SJSA1 (cell line): ENCODE results near the gene RIPK4. TPM values are rescaled to one million over a fixed set of nuclear protein-coding genes. Genes with fewer than 3 reads are reported as not detected.

Source experiments
- DNase-seq, 2 experiments: peaks; one replicate each; pipeline ENCODE4 v3.0.0-alpha.2; 2015 to 2020; ENCODE audit warnings: low spot score in 2 of 2, low read depth in 1 of 2
- H3K27ac ChIP-seq: fragments of 250-450 bp; sonication (Bioruptor Pico); 2 replicates; pipeline ENCODE4 v1.5.1; 2020; ENCODE audit warnings: mild to moderate bottlenecking, moderate library complexity
- H3K27me3 ChIP-seq: fragments of 250-450 bp; sonication (Bioruptor Pico); replicated peaks from 2 replicates; pipeline ENCODE4 v1.5.1; 2020; ENCODE audit warnings: mild to moderate bottlenecking, moderate library complexity
- H3K36me3 ChIP-seq: fragments of 250-450 bp; sonication (Bioruptor Pico); 2 replicates; pipeline ENCODE4 v1.5.1; 2020; ENCODE audit warnings: mild to moderate bottlenecking
- H3K4me1 ChIP-seq: fragments of 250-450 bp; sonication (Bioruptor Pico); replicated peaks from 2 replicates; pipeline ENCODE4 v1.6.1; 2021; ENCODE audit warnings: mild to moderate bottlenecking
- H3K4me3 ChIP-seq: fragments of 250-450 bp; sonication (Bioruptor Pico); 2 replicates; pipeline ENCODE4 v1.5.1; 2020; ENCODE audit warnings: mild to moderate bottlenecking
- H3K9me3 ChIP-seq: fragments of 250-450 bp; sonication (Bioruptor Pico); replicated peaks from 2 replicates; pipeline ENCODE4 v1.5.1; 2020; ENCODE audit warnings: mild to moderate bottlenecking
- total RNA-seq: library from RNA; depleted of rRNA; stranded (reverse); fragments of >200 nt; shearing (Covaris generic); gene quantifications from 2 replicates; pipeline ENCODE4 v1.2.3, GENCODE V29; 2014

RIPK4 gene
- total RNA-seq, 1 experiment from 2014 or later = 0.47 TPM

DNA sequence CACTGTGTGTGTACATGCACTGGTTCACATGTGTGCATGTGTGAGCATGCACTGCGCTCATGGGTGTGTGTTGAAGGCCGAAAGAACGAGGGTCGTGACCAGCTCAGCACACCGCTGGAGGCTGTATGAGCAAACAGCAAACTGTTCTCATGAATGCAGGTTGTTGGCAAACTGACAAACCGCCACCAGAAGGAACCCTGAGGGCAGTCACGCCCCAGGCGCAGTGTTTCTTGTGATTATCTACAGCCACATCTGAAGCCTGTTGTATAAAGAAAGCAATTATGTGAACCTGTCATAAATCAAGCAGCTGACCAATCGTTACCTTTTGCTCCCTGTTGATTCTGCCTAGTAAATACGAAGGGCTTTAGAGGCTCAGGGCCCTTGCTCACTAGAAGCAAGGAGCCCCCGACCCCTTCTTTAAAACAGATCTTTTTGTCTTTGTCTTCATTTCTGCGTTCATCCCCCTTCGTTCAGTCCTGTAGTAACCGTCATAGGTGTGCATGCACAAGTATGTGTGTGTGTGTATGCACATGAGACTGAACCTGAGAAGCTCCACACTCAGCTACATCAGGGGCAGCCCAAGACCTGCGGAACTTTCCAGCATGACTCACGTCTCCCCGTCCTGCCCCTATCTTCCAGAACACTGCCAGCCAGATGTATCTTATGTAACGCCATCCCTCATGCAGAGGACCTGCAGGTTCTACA, 16.8 kb upstream of the RIPK4 start:
- Histone ChIP-seq H3K9me3 (no peaks in the 10 kb centered on the region), H3K27ac (no peak overlapping the region), H3K36me3 (no peaks in the 10 kb centered on the region), H3K4me3 (no peak overlapping the region), H3K4me1 (peaks cover 24% of the 10 kb centered on the region), H3K27me3 (peaks cover 2% of the 10 kb centered on the region; the same call in 1 of the 2 replicates)
- DNase-seq = peak; percentile 72 to 88

DNA sequence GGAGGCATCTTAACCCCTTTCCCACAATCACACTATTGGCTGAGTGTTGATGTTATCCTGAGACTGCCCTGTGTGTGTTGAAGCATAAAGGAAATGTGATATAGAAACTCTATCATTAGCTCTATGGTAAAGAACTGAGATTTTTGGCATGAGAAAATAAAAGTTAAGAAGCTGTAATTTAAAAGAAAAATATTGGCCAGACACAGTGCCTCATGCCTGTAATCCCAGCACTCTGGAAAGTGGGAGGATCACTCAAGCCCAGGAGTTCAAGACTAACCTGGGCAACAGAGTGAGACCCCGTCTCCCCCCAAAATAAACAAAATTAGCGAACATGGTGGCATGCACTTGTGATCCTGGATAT, 14.2 kb upstream of the RIPK4 start:
- H3K9me3 ChIP-seq = no peaks in the 10 kb centered on the region
- no peak overlapping the region for H3K4me3 ChIP-seq
- peaks cover 19% of the 10 kb centered on the region for H3K4me1 ChIP-seq
- DNase-seq = no peak
- H3K36me3 ChIP-seq = no peaks in the 10 kb centered on the region
- no peak overlapping the region for H3K27ac ChIP-seq
- peaks cover 2% of the 10 kb centered on the region; the same call in 1 of the 2 replicates for H3K27me3 ChIP-seq

DNA sequence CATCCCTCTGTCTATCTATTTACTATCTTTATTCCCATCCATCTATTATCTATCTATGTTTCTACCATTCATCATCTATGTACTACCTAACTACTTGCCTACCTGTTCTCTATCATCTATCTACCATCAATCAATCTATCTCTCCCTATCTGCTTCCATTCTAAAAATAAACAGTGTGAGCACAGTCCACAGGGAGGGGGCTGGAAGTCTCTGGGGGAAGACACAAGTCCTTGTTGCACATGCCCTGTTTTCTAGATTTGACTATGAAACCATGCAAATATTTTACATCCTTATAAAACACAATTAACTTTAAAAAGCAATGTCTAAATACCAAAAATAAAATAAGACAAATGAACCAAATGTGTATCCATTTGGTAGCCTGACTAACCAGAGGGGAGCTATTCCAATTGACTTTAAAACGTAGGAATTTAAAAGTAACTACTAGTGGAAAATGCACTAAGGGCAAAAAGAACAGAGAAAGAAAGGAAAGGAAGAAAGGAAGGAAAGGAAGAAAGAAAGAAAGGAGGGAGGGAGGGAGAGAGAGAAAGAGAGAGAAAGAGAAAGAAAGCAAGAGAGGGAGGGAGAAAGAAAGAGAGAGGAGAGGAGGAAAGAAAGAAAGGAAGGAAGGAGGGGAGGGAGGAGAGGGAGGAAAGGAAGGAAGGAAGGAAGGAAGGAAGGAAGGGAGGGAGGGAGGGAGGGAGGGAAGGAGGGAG, 13.6 kb upstream of the RIPK4 start:
- Histone ChIP-seq H3K36me3 (no peaks in the 10 kb centered on the region), H3K9me3 (no peaks in the 10 kb centered on the region), H3K4me1 (peaks cover 19% of the 10 kb centered on the region), H3K27ac (no peak overlapping the region), H3K4me3 (no peak overlapping the region), H3K27me3 (peaks cover 2% of the 10 kb centered on the region; the same call in 1 of the 2 replicates)
- no peak for DNase-seq

DNA sequence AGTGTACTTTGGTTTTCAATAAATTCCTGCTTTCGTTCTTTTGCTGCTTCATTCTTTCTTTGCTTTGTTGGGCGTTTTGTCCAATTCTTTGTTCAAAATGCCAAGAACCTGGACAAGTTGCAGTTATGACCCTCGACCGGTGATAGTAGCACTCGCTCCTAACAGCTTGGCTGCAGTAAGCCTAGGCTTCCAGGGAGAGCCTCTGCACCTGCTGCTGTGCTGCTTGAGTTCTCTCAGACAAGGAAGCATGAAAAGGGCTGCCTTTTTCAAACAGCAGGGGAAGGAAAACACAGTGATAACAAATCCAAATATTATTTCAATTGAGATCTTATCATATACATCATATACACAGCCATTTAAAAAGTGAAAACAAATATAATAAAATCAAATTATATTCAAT, 12.8 kb upstream of the RIPK4 start:
- no peak overlapping the region for H3K27ac ChIP-seq
- H3K4me1 ChIP-seq = peaks cover 19% of the 10 kb centered on the region
- H3K9me3 ChIP-seq = no peaks in the 10 kb centered on the region
- no peaks in the 10 kb centered on the region for H3K36me3 ChIP-seq
- DNase-seq = no peak
- peaks cover 2% of the 10 kb centered on the region; the same call in 1 of the 2 replicates for H3K27me3 ChIP-seq
- no peak overlapping the region for H3K4me3 ChIP-seq

DNA sequence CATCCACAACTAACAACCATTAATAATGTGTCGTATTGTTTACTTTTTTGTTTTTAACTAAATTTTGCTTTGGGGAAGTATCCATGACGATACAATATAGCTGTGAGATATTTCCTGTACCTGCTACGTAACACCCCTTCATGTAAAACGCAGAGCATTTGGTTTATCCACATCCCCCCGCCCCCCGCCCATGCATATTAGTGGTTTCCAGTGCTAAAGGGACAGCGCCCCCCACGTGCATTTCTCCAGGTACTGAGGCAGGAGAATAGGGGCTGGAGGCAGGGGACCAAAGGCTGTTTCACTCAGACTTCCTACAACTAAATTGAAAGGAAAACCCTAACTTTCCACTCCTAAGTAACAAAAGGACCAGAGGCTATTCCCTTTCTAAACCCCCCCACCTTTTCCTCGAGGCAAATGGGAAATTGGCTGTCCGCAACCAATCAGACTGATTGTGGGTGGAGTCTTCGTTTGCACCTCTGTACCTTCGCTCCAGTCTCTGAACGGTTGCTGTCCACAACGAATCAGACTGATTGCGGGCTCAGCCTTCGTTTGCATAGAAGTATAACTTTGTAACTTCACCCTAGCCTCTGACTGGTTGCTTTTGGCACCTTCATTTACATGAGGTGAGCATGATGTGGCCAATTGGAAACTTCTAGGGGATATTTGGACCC, 12.2 kb upstream of the RIPK4 start:
- Histone ChIP-seq H3K4me1 (peaks cover 16% of the 10 kb centered on the region), H3K36me3 (no peaks in the 10 kb centered on the region), H3K4me3 (no peak overlapping the region), H3K27me3 (peaks cover 2% of the 10 kb centered on the region; the same call in 1 of the 2 replicates), H3K27ac (no peak overlapping the region), H3K9me3 (no peaks in the 10 kb centered on the region)
- no peak for DNase-seq

GRCh38 chr21:41777951-41778815, 11.3 kb upstream of the RIPK4 start:
- H3K27ac ChIP-seq = no peak overlapping the region
- H3K36me3 ChIP-seq = no peaks in the 10 kb centered on the region
- no peaks in the 10 kb centered on the region for H3K9me3 ChIP-seq
- peaks cover 2% of the 10 kb centered on the region; the same call in 1 of the 2 replicates for H3K27me3 ChIP-seq
- peaks cover 7% of the 10 kb centered on the region for H3K4me1 ChIP-seq
- DNase-seq = peak; percentile 67 to 87
- no peak overlapping the region for H3K4me3 ChIP-seq

DNA sequence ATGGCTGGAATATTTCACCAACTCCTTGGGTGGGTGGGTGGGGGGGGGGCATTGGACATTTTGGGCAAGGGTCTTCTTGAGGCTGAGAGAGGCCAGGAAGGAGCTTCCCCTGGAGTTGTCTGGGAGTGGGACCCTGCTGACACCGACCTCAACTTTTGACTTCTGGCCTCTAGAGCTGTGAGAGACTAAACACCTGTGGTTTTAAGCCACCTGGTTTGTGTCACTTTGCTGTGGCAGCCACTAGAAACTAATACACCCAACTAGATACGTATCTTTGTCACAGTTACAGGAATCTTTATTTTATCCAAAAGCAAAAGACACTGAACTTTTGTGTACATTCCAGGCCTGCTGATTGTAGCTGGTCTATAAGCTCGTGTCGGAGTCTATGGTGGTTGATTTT, 9.9 kb upstream of the RIPK4 start:
- Histone ChIP-seq H3K36me3 (no peaks in the 10 kb centered on the region), H3K4me3 (no peak overlapping the region), H3K9me3 (no peaks in the 10 kb centered on the region), H3K4me1 (peaks cover 6% of the 10 kb centered on the region), H3K27me3 (peaks cover 2% of the 10 kb centered on the region; the same call in 1 of the 2 replicates), H3K27ac (no peak overlapping the region)
- no peak for DNase-seq

GRCh38 chr21:41775149-41775472, 8.3 kb upstream of the RIPK4 start:
- Histone ChIP-seq H3K27me3 (no peaks in the 10 kb centered on the region), H3K9me3 (no peaks in the 10 kb centered on the region), H3K4me3 (no peak overlapping the region), H3K27ac (no peak overlapping the region), H3K4me1 (peaks cover 6% of the 10 kb centered on the region), H3K36me3 (no peaks in the 10 kb centered on the region)
- no peak for DNase-seq

- no peaks in the 10 kb centered on the region for H3K27me3 ChIP-seq
- no peak for DNase-seq
- H3K9me3 ChIP-seq = no peaks in the 10 kb centered on the region
- peaks cover 6% of the 10 kb centered on the region for H3K4me1 ChIP-seq
- H3K36me3 ChIP-seq = no peaks in the 10 kb centered on the region
- no peak overlapping the region for H3K27ac ChIP-seq
- no peak overlapping the region for H3K4me3 ChIP-seq
Measured at GRCh38 chr21:41774467-41775148, 7.8 kb upstream of the RIPK4 start.

- Histone ChIP-seq H3K27ac (no peak overlapping the region), H3K27me3 (no peaks in the 10 kb centered on the region), H3K4me1 (peaks cover 8% of the 10 kb centered on the region), H3K9me3 (no peaks in the 10 kb centered on the region), H3K4me3 (no peak overlapping the region), H3K36me3 (no peaks in the 10 kb centered on the region)
- DNase-seq = no peak
Measured at GRCh38 chr21:41772351-41773080, 5.7 kb upstream of the RIPK4 start.

GRCh38 chr21:41771625-41771945, 4.7 kb upstream of the RIPK4 start:
- H3K36me3 ChIP-seq = no peaks in the 10 kb centered on the region
- H3K4me1 ChIP-seq = peaks cover 12% of the 10 kb centered on the region
- no peaks in the 10 kb centered on the region for H3K9me3 ChIP-seq
- H3K4me3 ChIP-seq = no peak overlapping the region
- no peak for DNase-seq
- H3K27ac ChIP-seq = no peak overlapping the region
- no peaks in the 10 kb centered on the region for H3K27me3 ChIP-seq

DNA sequence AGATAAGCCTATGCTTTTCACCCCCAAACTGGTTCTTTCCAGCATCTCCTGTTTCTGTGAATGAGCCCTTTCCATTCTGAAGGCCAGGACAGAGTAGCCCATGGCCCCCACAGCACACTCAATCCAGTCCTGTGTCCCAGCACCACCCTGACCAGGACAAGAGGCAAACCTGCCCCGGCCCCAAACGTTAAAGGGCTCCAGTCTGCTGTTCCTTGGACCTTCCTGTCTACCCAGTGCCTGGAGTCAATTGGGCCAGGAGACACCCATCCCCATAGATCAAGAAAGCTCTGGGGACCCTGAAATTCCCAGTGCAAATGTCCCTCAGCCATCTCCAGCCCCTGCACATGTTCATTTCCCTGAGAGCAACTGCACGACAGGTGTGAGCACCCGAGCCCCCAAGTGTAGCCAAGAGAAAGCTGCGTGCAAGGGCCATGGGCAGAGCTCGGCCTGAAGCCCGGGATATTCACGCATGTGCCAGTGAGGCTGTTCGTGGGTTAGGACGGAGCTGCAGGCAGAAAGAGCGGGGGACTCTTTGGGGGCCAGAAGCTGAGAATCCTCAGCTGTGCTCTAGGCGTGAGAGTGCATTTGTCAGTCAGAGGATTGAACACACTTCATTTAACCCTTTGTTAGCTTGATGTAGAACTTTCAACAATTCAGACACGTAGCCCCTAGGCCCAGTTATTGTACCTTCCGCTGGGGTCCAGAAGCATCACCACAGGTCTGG, 4.2 kb upstream of the RIPK4 start:
- no peak overlapping the region for H3K4me3 ChIP-seq
- DNase-seq = no peak
- H3K36me3 ChIP-seq = no peaks in the 10 kb centered on the region
- no peaks in the 10 kb centered on the region for H3K9me3 ChIP-seq
- no peaks in the 10 kb centered on the region for H3K27me3 ChIP-seq
- no peak overlapping the region for H3K27ac ChIP-seq
- H3K4me1 ChIP-seq = peaks cover 12% of the 10 kb centered on the region
